H1 (cell line): Measurements from ENCODE around the gene ZNF597. TPM values are rescaled to one million over a fixed set of nuclear protein-coding genes. Genes with fewer than 3 reads are reported as not detected.

ENCODE experiments used
- CTCF ChIA-PET: fragments of 300-600 bp; sonication (Branson Sonifier 250); formaldehyde crosslinking; loops from one replicate; lab custom pipeline; 2021; ENCODE audit not compliant: partially characterized antibody; lab: Charles Lee
- POLR2A ChIA-PET: fragments of 300-600 bp; sonication (Branson Sonifier 250); formaldehyde crosslinking; loops from one replicate; lab custom pipeline; 2021; ENCODE audit warnings: inconsistent platforms; ENCODE audit not compliant: partially characterized antibody; lab: Charles Lee
- DNase-seq, 2 experiments: peaks; one replicate each; pipeline versions ENCODE4 v3.0.0 to v3.0.0-alpha.2; 2010 to 2022; ENCODE audit warnings: low spot score in 2 of 2, low read depth in 1 of 2, mixed read lengths in 1 of 2
- FAIRE-seq: peaks from 2 replicates; lab custom pipeline; 2011; peaks lifted over from hg19 to GRCh38; lab: Jason Lieb, UNC
- H2AFZ ChIP-seq: 2 replicates; pipeline ENCODE4 v1.8.1; 2012; ENCODE audit warnings: low read length, inconsistent platforms
- H2AK5ac ChIP-seq: 2 replicates; pipeline ENCODE4 v1.6.1; 2013; ENCODE audit warnings: low read depth, low read length
- H2BK120ac ChIP-seq: replicated peaks from 2 replicates; pipeline ENCODE3; 2013; ENCODE audit warnings: low read depth, low read length, inconsistent platforms
- H2BK12ac ChIP-seq: 2 replicates; pipeline ENCODE4 v1.6.1; 2013; ENCODE audit warnings: low read depth, low read length
- H2BK15ac ChIP-seq: 2 replicates; pipeline ENCODE4 v1.6.1; 2013; ENCODE audit warnings: low read length
- H2BK20ac ChIP-seq: 2 replicates; pipeline ENCODE4 v1.6.1; 2013; ENCODE audit warnings: low read length
- H2BK5ac ChIP-seq: 2 replicates; pipeline ENCODE4 v1.6.1; 2013; ENCODE audit warnings: low read depth, low read length
- H3K14ac ChIP-seq: 2 replicates; pipeline ENCODE4 v1.6.1; 2013; ENCODE audit warnings: inconsistent platforms; ENCODE audit not compliant: insufficient read length
- H3K18ac ChIP-seq: 2 replicates; pipeline ENCODE4 v1.6.1; 2013; ENCODE audit warnings: low read length; ENCODE audit errors: extremely low read depth
- H3K23ac ChIP-seq: 2 replicates; pipeline ENCODE4 v1.6.1; 2013; ENCODE audit warnings: inconsistent platforms; ENCODE audit not compliant: insufficient read length
- H3K23me2 ChIP-seq: 2 replicates; pipeline ENCODE4 v1.6.1; 2013; ENCODE audit warnings: low read depth, low read length
- H3K27ac ChIP-seq: 2 replicates; pipeline ENCODE4 v1.6.1; 2011; ENCODE audit warnings: low read depth, low read length, inconsistent platforms
- H3K27me3 ChIP-seq, 4 experiments: replicated peaks in 1 of 4; 1 replicate in 1 of 4; 2 replicates in 3 of 4; pipeline versions ENCODE4 v1.6.1 to v1.8.1; 2011 to 2013; ENCODE audit warnings: low read length in 3 of 4, mild to moderate bottlenecking in 3 of 4, inconsistent platforms in 2 of 4, mixed read lengths in 2 of 4, moderate library complexity in 1 of 4; ENCODE audit not compliant: control insufficient read depth in 3 of 4, insufficient read depth in 3 of 4; ENCODE audit errors: extremely low read depth in 1 of 4
- H3K36me3 ChIP-seq, 4 experiments: 2 replicates each; pipeline versions ENCODE4 v1.6.1 to v1.8.1; 2011 to 2013; ENCODE audit warnings: mild to moderate bottlenecking in 4 of 4, low read length in 3 of 4, moderate library complexity in 2 of 4, control low read depth in 1 of 4, inconsistent platforms in 1 of 4; ENCODE audit not compliant: insufficient read depth in 4 of 4, control insufficient read depth in 2 of 4
- H3K4ac ChIP-seq: replicated peaks from 2 replicates; pipeline ENCODE3; 2013; ENCODE audit warnings: low read length, low read depth, mixed read lengths, inconsistent platforms; ENCODE audit not compliant: insufficient read length
- H3K4me1 ChIP-seq, 4 experiments: replicated peaks in 1 of 4; 1 replicate in 1 of 4; 2 replicates in 3 of 4; pipeline versions ENCODE4 v1.6.1 to v1.8.1; 2011 to 2013; ENCODE audit warnings: low read length in 3 of 4, inconsistent platforms in 2 of 4, mixed read lengths in 1 of 4; ENCODE audit not compliant: insufficient read depth in 4 of 4, control insufficient read depth in 3 of 4
- H3K4me2 ChIP-seq, 2 experiments: 2 replicates each; pipeline versions ENCODE4 v1.6.1 to v1.8.1; 2011 to 2013; ENCODE audit warnings: low read depth in 2 of 2, low read length in 2 of 2, control low read depth in 1 of 2, inconsistent platforms in 1 of 2, mild to moderate bottlenecking in 1 of 2; ENCODE audit not compliant: insufficient read depth in 1 of 2
- H3K4me3 ChIP-seq, 4 experiments: fragments of 200-600, 300-600 bp in 1 of 4; sonication (generic), shearing (Covaris generic), sonication (Bioruptor Twin) in 1 of 4; 2 replicates each; pipeline versions ENCODE4 v1.5.1 to v1.8.1; 2011 to 2016; ENCODE audit warnings: low read length in 4 of 4, low read depth in 3 of 4, control low read depth in 2 of 4, inconsistent platforms in 2 of 4, mild to moderate bottlenecking in 2 of 4, mixed read lengths in 1 of 4, moderate library complexity in 1 of 4; ENCODE audit not compliant: insufficient read depth in 2 of 4; ENCODE audit errors: extremely low read depth in 1 of 4
- H3K56ac ChIP-seq: replicated peaks from 2 replicates; pipeline ENCODE3; 2013; ENCODE audit warnings: low read depth, mild to moderate bottlenecking, mixed read lengths, low read length, inconsistent platforms; ENCODE audit not compliant: insufficient read length
- H3K79me1 ChIP-seq: 2 replicates; pipeline ENCODE4 v1.6.1; 2013; ENCODE audit warnings: low read depth, low read length, control low read depth
- H3K79me2 ChIP-seq, 2 experiments: 2 replicates each; pipeline versions ENCODE4 v1.6.1 to v1.8.1; 2012 to 2013; ENCODE audit warnings: low read length in 2 of 2, mild to moderate bottlenecking in 2 of 2, inconsistent platforms in 1 of 2; ENCODE audit not compliant: insufficient read depth in 2 of 2, control insufficient read depth in 1 of 2
- H3K9ac ChIP-seq, 4 experiments: replicated peaks in 1 of 4; 1 replicate in 1 of 4; 2 replicates in 3 of 4; pipeline versions ENCODE4 v1.6.1 to v1.8.1; 2011 to 2013; ENCODE audit warnings: low read depth in 3 of 4, low read length in 3 of 4, control low read depth in 2 of 4, mild to moderate bottlenecking in 2 of 4, moderate library complexity in 2 of 4, inconsistent platforms in 1 of 4; ENCODE audit errors: extremely low read depth in 1 of 4
- H3K9me3 ChIP-seq, 2 experiments: 2 replicates each; pipeline versions ENCODE4 v1.6.1 to v1.8.1; 2012 to 2013; ENCODE audit warnings: mild to moderate bottlenecking in 2 of 2, moderate library complexity in 2 of 2, control low read depth in 1 of 2, inconsistent platforms in 1 of 2, low read depth in 1 of 2, low read length in 1 of 2, mixed read lengths in 1 of 2; ENCODE audit not compliant: insufficient read depth in 2 of 2
- H4K20me1 ChIP-seq, 2 experiments: replicated peaks in 1 of 2; 2 replicates each; pipeline versions ENCODE3 to v1.8.1; 2011 to 2013; ENCODE audit warnings: inconsistent platforms in 2 of 2, low read length in 2 of 2, mild to moderate bottlenecking in 1 of 2; ENCODE audit not compliant: insufficient read depth in 2 of 2, control insufficient read depth in 1 of 2
- H4K5ac ChIP-seq: 2 replicates; pipeline ENCODE4 v1.6.1; 2013; ENCODE audit warnings: low read length, low read depth, mixed read lengths, inconsistent platforms; ENCODE audit not compliant: insufficient read length
- H4K8ac ChIP-seq: 2 replicates; pipeline ENCODE4 v1.8.0; 2013; ENCODE audit warnings: mild to moderate bottlenecking, moderate library complexity, low read length, inconsistent platforms; ENCODE audit not compliant: insufficient read depth; ENCODE audit errors: extremely low read depth
- H4K91ac ChIP-seq: replicated peaks from 2 replicates; pipeline ENCODE3; 2013; ENCODE audit warnings: low read length, mixed read lengths, inconsistent platforms; ENCODE audit not compliant: insufficient read length
- EZH2 ChIP-seq: fragments of 200-600 bp; sonication (generic); IDR thresholded peaks from 2 replicates; pipeline ENCODE4 v1.7.1; 2012; ENCODE audit warnings: low read depth, mild to moderate bottlenecking, moderate library complexity, low read length, inconsistent platforms; ENCODE audit not compliant: severe bottlenecking
- TEAD4 ChIP-seq: IDR thresholded peaks from 2 replicates; pipeline ENCODE4 v1.6.1; 2012; ENCODE audit warnings: low read depth, low read length, inconsistent platforms, mixed read lengths
- WGBS, 2 experiments: shearing (Covaris generic) in 1 of 2; methylation state at CpG; one replicate each; pipeline versions ENCODE4 v1.1.6 to v1.1.7; 2013 to 2015; ENCODE audit warnings: low lambda C conversion rate in 2 of 2, mixed read lengths in 2 of 2, inconsistent platforms in 1 of 2, low coverage in 1 of 2, missing lambda C conversion rate in 1 of 2; ENCODE audit not compliant: insufficient replicate concordance in 2 of 2, insufficient coverage in 1 of 2, insufficient read length in 1 of 2; ENCODE audit errors: extremely low coverage in 1 of 2, missing lambda C conversion rate in 1 of 2; 5-methylcytosine and 5-hydroxymethylcytosine counted together
- polyA plus RNA-seq, 7 experiments: library from polyadenylated mRNA; depleted of rRNA in 3 of 7; stranded (reverse) in 5 of 7; unstranded in 2 of 7; fragments of >200 nt in 5 of 7; fragments of 200-250 nt in 2 of 7; gene quantifications; 1 replicate in 5 of 7; 2 replicates in 1 of 7; 4 replicates in 1 of 7; pipeline versions ENCODE4 v1.2.1 to v1.2.3, GENCODE V29; 2011 to 2013; ENCODE audit warnings: missing spikeins in 2 of 7, mixed read lengths in 2 of 7
- total RNA-seq: library from RNA; stranded (reverse); fragmentation: NEBNext Ultra II Directional; extraction: Animal tissue kit (Norgen Biotek cat#: 25700); gene quantifications from 2 replicates; pipeline ENCODE4 v1.2.1, GENCODE V29; 2021
- TF ChIP-seq, protein P1 (sequence below), 3 experiments: IDR thresholded peaks; 1 replicate in 2 of 3; 2 replicates in 1 of 3; pipeline versions ENCODE4 v1.5.1 to v1.6.1; 2011; ENCODE audit warnings: low read length in 3 of 3, mild to moderate bottlenecking in 3 of 3, inconsistent platforms in 2 of 3, low read depth in 1 of 3, moderate library complexity in 1 of 3; ENCODE audit not compliant: insufficient read depth in 1 of 3; ENCODE audit errors: control extremely low read depth in 1 of 3

Gene ZNF597
- total and polyA plus RNA-seq, 2 of the 8 experiments (the other 6 are each of a cell fraction or from before 2014, with no cell fraction given) = 0.68 to 2.6 TPM

DNA sequence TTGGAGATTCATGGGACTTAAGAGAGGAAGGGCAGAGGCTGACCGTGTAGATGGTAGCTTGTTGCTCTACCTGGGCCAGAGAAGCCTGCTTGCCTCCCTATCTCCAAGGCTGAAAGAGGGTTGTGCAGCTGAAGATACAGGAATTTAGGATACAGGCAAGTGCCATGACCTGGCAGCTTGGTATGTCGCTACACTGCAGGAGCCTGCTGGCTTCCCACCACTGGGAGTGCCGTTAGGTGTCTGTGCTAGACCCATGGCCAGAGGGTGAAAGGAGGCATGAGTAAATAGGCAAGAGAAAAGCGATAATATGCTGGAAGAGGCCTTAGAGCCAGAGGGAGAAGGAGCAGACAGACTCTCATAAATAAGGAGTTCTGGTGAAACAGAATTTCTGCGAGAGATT is 10.8 kb upstream of the ZNF597 start:
- H2BK5ac ChIP-seq = no peak overlapping the region

More for the DNA sequence above, 10.8 kb upstream of the ZNF597 start:
- Histone ChIP-seq H2BK20ac (no peak overlapping the region), H4K91ac (no peak overlapping the region), H3K56ac (no peak overlapping the region), H3K23me2 (peaks cover 3% of the 10 kb centered on the region; the same call in 1 of the 2 replicates), H3K9ac (no peak overlapping the region), H3K79me2 (peaks cover 0 to 9% of the 10 kb centered on the region in 2 experiments; a peak in 2 of 4 replicates), H2BK120ac (no peak overlapping the region), H4K8ac (no peak overlapping the region), H2BK15ac (no peak overlapping the region), H3K4me3 (no peak overlapping the region), H3K79me1 (no peaks in the 10 kb centered on the region), H4K5ac (no peak overlapping the region), H3K4me1 (peaks cover 0 to 8% (median 4%) of the 10 kb centered on the region in 4 experiments; a peak in 6 of 7 replicates), H3K27me3 (no peaks in the 10 kb centered on the region), H3K27ac (no peak overlapping the region), H2AFZ (no peak overlapping the region), H2BK12ac (no peak overlapping the region), H3K14ac (no peak overlapping the region), H3K4me2 (no peak overlapping the region; a peak in 1 of 4 replicates), H4K20me1 (peaks cover 0 to 3% of the 10 kb centered on the region in 2 experiments), H3K4ac (no peak overlapping the region), H2AK5ac (no peak overlapping the region), H3K9me3 (no peaks in the 10 kb centered on the region), H3K23ac (no peak overlapping the region), H3K18ac (no peak overlapping the region), H3K36me3 (0 out of 8 replicates have a peak, but pooled peaks cover 0 to 2% (median 0%) of the 10 kb centered on the region in 4 experiments)
- FAIRE-seq = no peak
- TF ChIP-seq EZH2 (no peak), TEAD4 (peak; percentile 57; the same call in 1 of the 2 replicates)
- TF ChIP-seq, protein P1, sequence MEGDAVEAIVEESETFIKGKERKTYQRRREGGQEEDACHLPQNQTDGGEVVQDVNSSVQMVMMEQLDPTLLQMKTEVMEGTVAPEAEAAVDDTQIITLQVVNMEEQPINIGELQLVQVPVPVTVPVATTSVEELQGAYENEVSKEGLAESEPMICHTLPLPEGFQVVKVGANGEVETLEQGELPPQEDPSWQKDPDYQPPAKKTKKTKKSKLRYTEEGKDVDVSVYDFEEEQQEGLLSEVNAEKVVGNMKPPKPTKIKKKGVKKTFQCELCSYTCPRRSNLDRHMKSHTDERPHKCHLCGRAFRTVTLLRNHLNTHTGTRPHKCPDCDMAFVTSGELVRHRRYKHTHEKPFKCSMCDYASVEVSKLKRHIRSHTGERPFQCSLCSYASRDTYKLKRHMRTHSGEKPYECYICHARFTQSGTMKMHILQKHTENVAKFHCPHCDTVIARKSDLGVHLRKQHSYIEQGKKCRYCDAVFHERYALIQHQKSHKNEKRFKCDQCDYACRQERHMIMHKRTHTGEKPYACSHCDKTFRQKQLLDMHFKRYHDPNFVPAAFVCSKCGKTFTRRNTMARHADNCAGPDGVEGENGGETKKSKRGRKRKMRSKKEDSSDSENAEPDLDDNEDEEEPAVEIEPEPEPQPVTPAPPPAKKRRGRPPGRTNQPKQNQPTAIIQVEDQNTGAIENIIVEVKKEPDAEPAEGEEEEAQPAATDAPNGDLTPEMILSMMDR (IDR thresholded peaks at IDR 0.05; ENCODE audit: control extremely low read depth in 1 of 3, insufficient read depth in 1 of 3, low read depth in 1 of 3, low read length in 3 of 3) = 0 out of 4 replicates have a peak, but pooled peaks of 1 of the 3 experiments have one; percentile 8
- ChIA-PET CTCF (interaction anchor here (0.9 to 1.8 kb wide), 2 partner anchors 10 to 53 kb away, joined by 3 to 5 read pairs; partner anchors contain the start of genes NAA60 and ZNF174), POLR2A (interaction anchor here (1.3 to 2.0 kb wide), 3 partner anchors 10 to 53 kb away, joined by 3 to 9 read pairs (median 5); partner anchors contain the start of genes NAA60, ZNF174, ZNF597 and ZSCAN32)
- no peak for DNase-seq
- WGBS, 2 experiments = 85% methylated on average over 5 of the region's 5 CpGs; no CpG with 5 or more reads in 1 of the 2 experiments
